ENCODE results near the gene ADGRE2. TPM values are rescaled to one million over a fixed set of nuclear protein-coding genes. Genes with fewer than 3 reads are reported as not detected.
"Not testable (repeated sequence)": the region's sequence is repeated elsewhere in the genome, so short reads cannot be mapped to it uniquely, and the experiment has no call there.

The ADGRE2 gene
- total RNA-seq, 1 donor from 2014 or later: 1.1 TPM

DNA sequence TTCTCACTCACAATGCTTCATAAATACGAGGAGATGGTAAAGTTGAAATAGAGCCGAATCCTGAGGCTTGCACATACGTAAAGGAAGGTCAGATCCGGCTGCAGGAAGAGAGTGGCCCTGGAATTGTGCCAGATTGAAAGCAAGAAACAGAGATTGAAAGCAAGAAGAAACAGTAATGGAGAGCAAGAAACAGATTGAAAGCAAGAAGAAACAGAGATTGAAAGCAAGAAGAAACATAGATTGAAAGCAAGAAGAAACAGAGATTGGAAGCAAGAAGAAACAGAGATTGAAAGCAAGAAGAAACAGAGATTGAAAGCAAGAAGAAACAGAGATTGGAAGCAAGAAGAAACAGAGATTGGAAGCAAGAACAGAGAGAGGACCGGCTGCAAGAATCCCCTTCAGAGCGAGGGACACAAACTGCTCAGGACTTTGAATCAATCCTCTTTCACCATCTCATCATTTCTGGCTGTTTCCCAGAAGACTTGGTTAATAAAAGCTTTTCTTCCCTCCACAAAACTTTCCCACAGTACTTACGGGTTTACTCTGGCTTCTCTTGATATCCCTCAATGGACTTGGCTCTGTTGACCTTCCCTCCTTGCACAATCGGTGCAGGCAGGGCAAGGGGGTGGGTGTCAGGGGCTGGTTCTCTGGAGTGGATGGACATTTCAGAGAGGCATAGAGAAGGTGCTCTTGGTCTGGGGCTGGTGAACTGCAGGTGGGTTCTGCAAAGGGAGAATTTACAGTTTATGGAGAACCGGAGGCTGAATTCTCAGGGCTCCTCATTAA, 31.1 kb upstream of the ADGRE2 start:
- H3K27ac Mint-ChIP-seq: no peak overlapping the region
- H3K27me3 Mint-ChIP-seq: peaks cover 3% of the 10 kb centered on the region
- no peaks in the 10 kb centered on the region for H3K9me3 Mint-ChIP-seq
- H3K4me1 Mint-ChIP-seq (ENCODE audit: unreplicated experiment): no peaks in the 10 kb centered on the region
- TF ChIP-seq CTCF (conservative IDR thresholded peaks at IDR 0.05): no peak
- no peaks in the 10 kb centered on the region for H3K36me3 Mint-ChIP-seq
- no peak overlapping the region for H3K4me3 Mint-ChIP-seq
- no peak for DNase-seq (ENCODE audit: extremely low spot score, unreplicated experiment)

DNA sequence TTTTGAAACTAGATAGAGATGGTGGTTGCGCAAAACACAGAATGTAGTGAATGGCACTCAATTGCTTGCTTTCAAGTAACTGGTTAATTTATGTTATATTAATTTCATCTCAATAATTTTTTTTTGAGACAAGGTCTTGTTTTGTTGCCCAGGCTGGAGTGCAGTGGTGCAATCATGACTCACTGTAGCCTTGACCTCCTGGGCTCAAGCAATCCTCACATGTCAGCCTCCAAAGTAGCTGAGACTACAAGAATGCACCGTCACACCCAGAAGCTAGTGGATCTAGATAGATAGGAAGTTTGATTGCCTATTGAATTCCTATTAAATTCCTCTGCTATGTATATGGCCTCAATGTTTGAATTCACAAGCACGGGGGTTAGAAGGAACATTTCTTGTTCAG, 26.4 kb upstream of the ADGRE2 start:
- Mint-ChIP-seq H3K9me3 (no peaks in the 10 kb centered on the region), H3K36me3 (no peaks in the 10 kb centered on the region), H3K27me3 (peaks cover 3% of the 10 kb centered on the region), H3K4me1 (ENCODE audit: unreplicated experiment) (no peaks in the 10 kb centered on the region), H3K27ac (no peak overlapping the region), H3K4me3 (no peak overlapping the region)
- no peak for TF ChIP-seq CTCF (conservative IDR thresholded peaks at IDR 0.05)
- DNase-seq (ENCODE audit: extremely low spot score, unreplicated experiment): no peak

- H3K9me3 Mint-ChIP-seq: no peaks in the 10 kb centered on the region
These were observed 20.4 kb upstream of the ADGRE2 start for GRCh38 chr19:14798760-14799159.

GRCh38 chr19:14796021-14796420, 17.7 kb upstream of the ADGRE2 start:
- Mint-ChIP-seq H3K9me3 (no peaks in the 10 kb centered on the region), H3K27me3 (no peaks in the 10 kb centered on the region)

More at GRCh38 chr19:14798760-14799159, 20.4 kb upstream of the ADGRE2 start:
- DNase-seq (ENCODE audit: extremely low spot score, unreplicated experiment): no peak
- TF ChIP-seq CTCF (conservative IDR thresholded peaks at IDR 0.05): no peak
- no peak overlapping the region for H3K4me3 Mint-ChIP-seq
- H3K27ac Mint-ChIP-seq: no peak overlapping the region
- no peaks in the 10 kb centered on the region for H3K36me3 Mint-ChIP-seq
- H3K27me3 Mint-ChIP-seq: no peaks in the 10 kb centered on the region
- no peaks in the 10 kb centered on the region for H3K4me1 Mint-ChIP-seq (ENCODE audit: unreplicated experiment)

GRCh38 chr19:14795078-14795721, 16.8 kb upstream of the ADGRE2 start:
- Mint-ChIP-seq H3K4me1 (ENCODE audit: unreplicated experiment) (no peaks in the 10 kb centered on the region), H3K27ac (no peak overlapping the region), H3K4me3 (no peak overlapping the region), H3K27me3 (no peaks in the 10 kb centered on the region), H3K36me3 (no peaks in the 10 kb centered on the region), H3K9me3 (no peaks in the 10 kb centered on the region)
- DNase-seq (ENCODE audit: extremely low spot score, unreplicated experiment): no peak
- no peak for TF ChIP-seq CTCF (conservative IDR thresholded peaks at IDR 0.05)

More at GRCh38 chr19:14796021-14796420, 17.7 kb upstream of the ADGRE2 start:
- no peak for TF ChIP-seq CTCF (conservative IDR thresholded peaks at IDR 0.05)
- Mint-ChIP-seq H3K27ac (no peak overlapping the region), H3K36me3 (no peaks in the 10 kb centered on the region), H3K4me3 (no peak overlapping the region), H3K4me1 (ENCODE audit: unreplicated experiment) (no peaks in the 10 kb centered on the region)
- DNase-seq (ENCODE audit: extremely low spot score, unreplicated experiment): no peak

GRCh38 chr19:14792250-14792649, 13.9 kb upstream of the ADGRE2 start:
- H3K9me3 Mint-ChIP-seq; H3K4me3 Mint-ChIP-seq; H3K27me3 Mint-ChIP-seq; H3K4me1 Mint-ChIP-seq (ENCODE audit: unreplicated experiment); H3K36me3 Mint-ChIP-seq; DNase-seq (ENCODE audit: extremely low spot score, unreplicated experiment); H3K27ac Mint-ChIP-seq: not testable (repeated sequence)
